ENCODE data around the gene YOD1. TPM values are rescaled to one million over a fixed set of nuclear protein-coding genes. Genes with fewer than 3 reads are reported as not detected.

YOD1 gene
- total RNA-seq, 1 donor from 2014 or later = 7.1 TPM

DNA sequence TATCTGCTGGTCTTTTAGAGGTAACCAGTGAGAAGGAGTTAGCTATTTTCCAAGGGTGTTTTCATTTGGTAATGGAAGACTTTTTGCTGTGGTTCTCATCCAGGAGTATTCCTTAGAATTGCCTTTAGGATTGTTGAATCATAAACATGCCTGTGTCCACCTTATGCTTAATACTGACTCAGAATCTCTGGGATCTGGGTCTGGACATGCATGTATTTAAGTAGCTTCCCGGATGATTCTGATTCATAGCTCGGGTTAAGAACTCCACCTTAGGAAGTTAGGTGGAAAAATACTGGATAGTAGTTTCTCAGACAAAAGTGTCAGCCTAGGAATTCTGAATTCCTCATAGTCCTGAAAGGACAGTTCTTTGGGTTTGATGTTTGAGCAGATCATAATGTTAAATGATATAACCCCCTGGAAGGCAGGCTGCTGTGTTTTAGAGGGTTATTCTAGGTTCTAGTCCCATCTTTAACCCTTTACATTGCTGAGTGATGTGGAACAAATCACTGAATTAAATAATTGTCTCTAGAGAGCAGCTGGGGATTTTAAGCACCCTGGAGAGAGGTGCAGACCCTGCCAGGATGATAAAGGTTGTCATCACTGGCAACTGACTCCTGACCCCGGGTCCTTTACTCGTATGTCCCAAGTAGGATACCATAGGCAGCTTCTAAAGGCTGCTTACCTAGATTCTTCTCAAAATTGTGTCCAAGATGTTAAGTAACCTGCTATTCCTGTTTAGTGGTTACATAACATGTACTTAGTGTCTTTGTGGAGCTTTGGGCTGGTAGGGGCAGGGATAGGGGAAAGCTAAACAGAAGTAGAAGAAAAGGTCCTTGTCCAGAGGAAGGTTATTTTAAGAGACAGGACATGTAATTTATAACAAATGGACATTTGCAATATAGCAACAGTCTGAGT lies 23.2 kb upstream of the YOD1 start:
- DNase-seq (ENCODE audit: low read depth) = no peak

GRCh38 chr1:207072233-207072632 lies 21.2 kb upstream of the YOD1 start:
- no peak for DNase-seq (ENCODE audit: low read depth)

DNA sequence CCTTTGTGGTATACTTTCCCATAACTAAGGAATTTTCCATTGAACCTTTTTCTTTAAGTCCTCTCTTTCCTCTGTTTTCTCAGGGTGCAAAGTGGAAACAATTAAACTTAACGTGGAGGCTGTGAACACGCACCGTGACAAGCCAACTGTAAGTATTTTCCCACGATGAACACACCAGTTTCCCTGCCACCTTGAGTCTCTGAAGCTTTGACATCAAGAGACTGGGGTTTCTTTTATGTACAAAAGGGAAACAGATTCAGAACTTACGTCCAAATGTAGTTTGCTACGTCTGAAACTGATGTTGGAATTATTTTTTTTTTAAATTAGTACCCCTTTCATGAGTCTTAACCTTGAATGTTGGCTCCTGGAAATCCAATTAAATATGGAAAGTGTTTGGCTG lies 20.4 kb upstream of the YOD1 start:
- no peak for DNase-seq (ENCODE audit: low read depth)

DNA sequence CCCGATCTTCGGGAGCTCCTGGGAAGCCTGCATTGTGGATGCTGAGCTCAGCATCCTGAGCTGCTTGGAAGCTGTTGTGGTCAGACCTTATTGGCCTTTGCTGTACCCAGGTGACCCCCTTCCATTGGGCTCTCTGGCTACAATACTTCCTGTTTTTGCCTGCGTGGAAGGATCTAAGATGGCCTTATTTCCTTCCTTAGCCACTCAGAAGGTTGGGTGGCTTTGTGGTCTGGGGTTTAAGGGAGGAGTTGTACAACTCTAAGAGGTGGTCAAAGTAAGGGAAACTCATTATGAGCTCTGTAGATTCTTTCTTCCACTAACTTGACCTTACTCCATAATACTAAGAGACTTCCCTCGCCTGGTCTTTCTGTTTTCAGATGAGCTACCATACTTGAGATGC lies 19.8 kb upstream of the YOD1 start:
- no peak for DNase-seq (ENCODE audit: low read depth)

DNA sequence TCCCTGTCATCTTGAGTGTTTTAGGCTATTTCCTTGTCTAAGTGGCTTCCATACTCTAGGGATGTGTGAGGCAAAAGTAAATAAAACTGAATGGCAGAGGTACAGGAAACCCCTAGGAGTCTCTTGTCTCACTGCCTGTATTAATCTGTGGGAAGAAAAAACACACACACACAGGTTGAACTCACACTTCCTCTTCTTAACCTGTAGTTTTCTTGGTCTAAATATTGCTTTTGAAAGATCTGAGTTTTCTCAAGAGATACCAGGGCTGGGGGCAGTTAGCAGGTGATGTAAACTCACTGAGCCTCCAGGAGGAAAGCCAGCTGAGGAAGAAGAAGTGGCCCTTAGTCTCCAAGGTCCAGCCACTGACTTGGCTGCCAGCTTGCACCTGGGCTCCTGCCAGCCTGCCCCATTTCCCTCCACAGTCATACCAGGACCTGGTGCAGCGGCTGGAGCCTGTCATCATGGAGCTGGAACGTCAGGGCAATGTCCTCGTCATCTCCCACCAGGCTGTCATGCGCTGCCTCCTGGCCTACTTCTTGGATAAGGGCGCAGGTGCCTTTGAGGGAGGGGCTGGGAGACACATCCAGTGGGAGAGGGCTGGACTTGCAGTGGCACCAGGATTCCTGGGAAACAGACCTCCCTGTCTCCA lies 19.0 kb upstream of the YOD1 start:
- DNase-seq (ENCODE audit: low read depth) = no peak

- no peak for DNase-seq (ENCODE audit: low read depth)
Observed at GRCh38 chr1:207069061-207069460, 18.1 kb upstream of the YOD1 start.

GRCh38 chr1:207067665-207068064 lies 16.7 kb upstream of the YOD1 start:
- DNase-seq (ENCODE audit: low read depth) = no peak

- no peak for DNase-seq (ENCODE audit: low read depth)
Observed at GRCh38 chr1:207067185-207067584, 16.2 kb upstream of the YOD1 start.

GRCh38 chr1:207064561-207064960 lies 13.6 kb upstream of the YOD1 start:
- DNase-seq (ENCODE audit: low read depth) = no peak

- DNase-seq (ENCODE audit: low read depth) = no peak
Observed at GRCh38 chr1:207063014-207063413, 12.0 kb upstream of the YOD1 start.

- DNase-seq (ENCODE audit: low read depth) = no peak
Observed at GRCh38 chr1:207062058-207062457, 11.1 kb upstream of the YOD1 start.

DNA sequence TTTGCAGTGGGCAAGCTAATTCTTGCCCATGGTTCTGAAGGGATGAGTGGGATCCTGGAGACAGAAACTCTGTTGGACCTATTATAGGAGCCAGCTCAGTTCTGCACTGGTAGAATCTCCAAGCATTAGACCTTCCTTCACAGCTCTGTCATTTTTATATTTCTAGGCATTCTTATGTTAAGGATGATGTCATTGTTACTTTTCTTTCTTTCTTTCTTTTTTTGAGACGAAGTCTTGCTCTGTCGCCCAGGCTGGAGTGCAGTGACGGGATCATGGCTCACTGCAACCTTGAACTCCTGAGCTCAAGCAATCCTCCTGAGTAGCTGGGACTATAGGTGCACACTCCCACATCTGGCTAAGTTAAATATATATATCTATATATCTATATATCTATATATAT lies 9.6 kb upstream of the YOD1 start:
- no peak for DNase-seq (ENCODE audit: low read depth)

GRCh38 chr1:207059881-207060280 lies 8.9 kb upstream of the YOD1 start:
- DNase-seq (ENCODE audit: low read depth) = no peak

GRCh38 chr1:207058878-207059867 lies 8.2 kb upstream of the YOD1 start:
- DNase-seq (ENCODE audit: low read depth) = peak; percentile 66

GRCh38 chr1:207058252-207058651 lies 7.2 kb upstream of the YOD1 start:
- no peak for DNase-seq (ENCODE audit: low read depth)

GRCh38 chr1:207056673-207057072 lies 5.7 kb upstream of the YOD1 start:
- DNase-seq (ENCODE audit: low read depth) = no peak

- no peak for DNase-seq (ENCODE audit: low read depth)
Observed at GRCh38 chr1:207055386-207056001, 4.5 kb upstream of the YOD1 start.

- no peak for DNase-seq (ENCODE audit: low read depth)
Observed at GRCh38 chr1:207054491-207054890, 3.5 kb upstream of the YOD1 start.

- DNase-seq (ENCODE audit: low read depth) = peak; percentile 92
Observed at GRCh38 chr1:207052911-207053769, 2.1 kb upstream of the YOD1 start, which contains the start of gene PFKFB2. Gene PFKFB2 (plus strand): TSS chr1:207053275. CDS start chr1:207054718, 1,443 bp downstream.
